Esophagus (tissue), 2 donors: ENCODE data around the gene SLC1A1. TPM values are rescaled to one million over a fixed set of nuclear protein-coding genes. Genes with fewer than 3 reads are reported as not detected.

Experiments
- H3K27ac ChIP-seq, 2 donors: one replicate each; pipeline ENCODE4 v1.5.1; 2013; ENCODE audit warnings: low read depth in 2 of 2, mild to moderate bottlenecking in 2 of 2, inconsistent platforms in 1 of 2, low read length in 1 of 2, moderate library complexity in 1 of 2
- H3K27me3 ChIP-seq, 2 donors: one replicate each; pipeline ENCODE4 v1.6.1; 2013; ENCODE audit warnings: low read length in 2 of 2, control low read depth in 1 of 2, mild to moderate bottlenecking in 1 of 2; ENCODE audit not compliant: insufficient read depth in 2 of 2, control insufficient read depth in 1 of 2
- H3K36me3 ChIP-seq, 2 donors: one replicate each; pipeline ENCODE4 v1.6.1; 2013; ENCODE audit warnings: low read length in 1 of 2; ENCODE audit not compliant: control insufficient read depth in 2 of 2, insufficient read depth in 2 of 2
- H3K4me1 ChIP-seq, 2 donors: one replicate each; pipeline ENCODE4 v1.6.1; 2013; ENCODE audit warnings: low read length in 1 of 2; ENCODE audit not compliant: control insufficient read depth in 2 of 2, insufficient read depth in 2 of 2
- H3K4me3 ChIP-seq, 2 donors: one replicate each; pipeline ENCODE4 v1.5.1; 2013; ENCODE audit warnings: low read length in 2 of 2, mild to moderate bottlenecking in 2 of 2, low read depth in 1 of 2, moderate library complexity in 1 of 2
- H3K9me3 ChIP-seq, 2 donors: one replicate each; pipeline ENCODE4 v1.6.1; 2013; ENCODE audit warnings: mild to moderate bottlenecking in 2 of 2, low read depth in 1 of 2, low read length in 1 of 2, moderate library complexity in 1 of 2; ENCODE audit not compliant: control insufficient read depth in 2 of 2, insufficient read depth in 1 of 2
- WGBS, 2 donors: extraction: QIAGEN DNeasy Blood & Tissue Kit; methylation state at CpG; one replicate each; pipeline ENCODE4 v1.1.7; 2013; 5-methylcytosine and 5-hydroxymethylcytosine counted together
- polyA plus RNA-seq, 2 donors: library from polyadenylated mRNA; stranded (reverse); fragments of 200-250 nt; gene quantifications; one replicate each; pipeline ENCODE4 v1.2.3, GENCODE V29; 2013
- donor health status: healthy with polysubstance abuse.
- donor health status: Bipolar disorder and iron deficiency.

The SLC1A1 gene
- polyA plus RNA-seq, result 1 to 10 TPM; 1.1 to 2.4 TPM

DNA sequence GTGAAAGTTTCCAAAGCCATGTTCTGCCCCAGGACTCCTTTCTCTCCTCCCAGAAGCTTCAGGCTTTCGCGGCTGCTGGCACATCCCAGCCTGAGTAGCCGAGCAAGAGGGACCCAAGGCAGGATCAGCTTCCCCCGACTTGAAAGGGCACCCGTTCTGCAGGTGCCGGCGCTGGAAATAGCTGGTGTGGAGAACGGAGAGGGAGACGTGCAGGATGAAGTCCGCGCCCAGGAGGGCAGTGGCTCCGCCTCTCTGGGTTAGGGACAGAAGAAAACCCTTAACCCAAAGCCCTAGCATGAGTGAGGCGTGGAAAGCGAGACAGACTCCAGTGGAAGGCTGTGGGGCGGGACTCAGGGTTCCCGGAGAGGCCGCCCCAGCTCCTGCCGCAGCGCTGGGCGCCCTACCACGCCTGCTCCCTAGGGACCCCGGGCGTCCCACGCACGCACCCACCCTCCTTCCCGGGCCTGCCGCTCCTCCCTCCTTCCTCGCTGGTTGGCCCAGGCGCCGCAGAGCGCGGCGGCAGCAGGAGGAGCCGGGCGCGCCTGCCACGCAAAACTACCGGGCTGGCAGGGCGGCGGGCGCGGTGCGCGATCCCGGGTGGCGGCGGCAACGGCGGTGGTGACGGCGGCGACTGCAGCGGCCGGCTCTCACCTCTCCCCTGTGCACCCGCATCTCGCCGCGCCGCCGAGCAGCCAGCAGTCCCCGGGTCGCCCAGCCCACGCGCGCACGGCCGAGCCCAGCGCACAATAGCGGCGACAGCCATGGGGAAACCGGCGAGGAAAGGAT lies at the start of gene SLC1A1:
TSS of gene SLC1A1 (plus strand) at position 550 of the 786 bp plus-strand sequence. CDS start at position 762, 212 bp downstream.
- Histone ChIP-seq H3K4me3 (peak within 1 kb of the TSS; percentile 76 to 81), H3K36me3 (no peaks in the 10 kb centered on the region), H3K4me1 (peaks cover 5 to 8% of the 10 kb centered on the region in 2 donors), H3K27ac (peak within 1 kb of the TSS; percentile 70 to 83), H3K27me3 (no peaks in the 10 kb centered on the region), H3K9me3 (no peaks in the 10 kb centered on the region)
- 0% methylated on average over 71 to 72 of the region's 72 CpGs for WGBS, 2 donors

GRCh38 chr9:4442806-4443205 lies 47.5 kb upstream of the SLC1A1 start:
- Histone ChIP-seq H3K27me3 (no peaks in the 10 kb centered on the region), H3K27ac (no peak overlapping the region), H3K9me3 (no peaks in the 10 kb centered on the region), H3K4me3 (no peak overlapping the region), H3K4me1 (no peaks in the 10 kb centered on the region), H3K36me3 (no peaks in the 10 kb centered on the region)
- 76 to 86% methylated on average over 3 of the region's 3 CpGs for WGBS, 2 donors

- H3K27ac ChIP-seq, result no peak overlapping the region
- no peaks in the 10 kb centered on the region for H3K36me3 ChIP-seq
- H3K9me3 ChIP-seq, result no peaks in the 10 kb centered on the region
- no peak overlapping the region for H3K4me3 ChIP-seq
- no peaks in the 10 kb centered on the region for H3K27me3 ChIP-seq
- WGBS, 2 donors, result 66% methylated on average over 1 of the region's 1 CpG
- no peaks in the 10 kb centered on the region for H3K4me1 ChIP-seq
Observed at GRCh38 chr9:4443439-4443838, 46.8 kb upstream of the SLC1A1 start.

DNA sequence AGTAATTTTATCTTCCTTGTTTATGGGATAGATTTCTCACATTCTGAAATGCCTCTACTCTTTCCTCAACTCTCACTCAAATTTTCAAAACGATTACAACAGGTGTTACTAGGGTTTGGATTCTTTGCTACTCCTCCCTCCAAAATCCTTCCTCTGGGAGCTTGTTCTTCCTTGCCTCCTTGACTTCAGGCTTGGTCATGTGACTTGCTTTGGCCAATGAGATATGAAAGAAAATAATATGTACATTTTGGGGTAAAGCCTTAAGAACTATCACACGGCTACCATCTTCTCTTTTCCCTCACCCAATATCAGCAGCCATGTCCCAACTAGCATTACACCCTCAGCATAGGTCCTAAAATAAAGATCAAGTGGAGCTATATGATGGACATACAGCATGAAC lies 28.8 kb upstream of the SLC1A1 start:
- Histone ChIP-seq H3K4me1 (no peaks in the 10 kb centered on the region), H3K4me3 (no peak overlapping the region), H3K9me3 (no peaks in the 10 kb centered on the region), H3K27ac (no peak overlapping the region), H3K36me3 (no peaks in the 10 kb centered on the region), H3K27me3 (no peaks in the 10 kb centered on the region)
- WGBS, 2 donors, result 78 to 82% methylated on average over 2 of the region's 2 CpGs

DNA sequence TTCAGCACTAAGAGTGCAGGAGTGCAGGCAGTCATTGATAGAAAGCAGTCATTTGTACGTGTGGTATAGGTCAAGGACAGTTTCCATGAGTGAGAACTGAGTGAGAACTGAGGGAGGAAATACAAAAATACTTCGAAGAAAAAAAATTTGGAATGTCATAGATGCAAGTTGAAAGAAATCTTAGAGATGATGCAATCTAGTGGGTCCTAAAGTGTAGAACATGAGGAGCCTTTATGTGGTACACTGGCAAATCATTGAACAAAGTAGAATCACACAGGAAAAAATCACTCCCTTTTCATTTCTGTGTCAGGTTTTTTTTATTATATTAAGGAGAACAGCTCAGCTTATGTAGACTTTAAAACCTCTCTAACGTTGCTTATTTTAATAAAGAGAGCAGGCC lies 26.4 kb upstream of the SLC1A1 start:
- H3K4me1 ChIP-seq, result no peaks in the 10 kb centered on the region

GRCh38 chr9:4464911-4465513 lies 25.3 kb upstream of the SLC1A1 start:
- Histone ChIP-seq H3K27ac (no peak overlapping the region), H3K4me3 (no peak overlapping the region), H3K4me1 (no peaks in the 10 kb centered on the region), H3K36me3 (no peaks in the 10 kb centered on the region), H3K9me3 (no peaks in the 10 kb centered on the region), H3K27me3 (no peaks in the 10 kb centered on the region)
- 85 to 91% methylated on average over 11 of the region's 11 CpGs for WGBS, 2 donors

More for the DNA sequence above, 26.4 kb upstream of the SLC1A1 start:
- WGBS, 2 donors, result 76% methylated on average over 3 of the region's 3 CpGs
- H3K36me3 ChIP-seq, result no peaks in the 10 kb centered on the region
- no peaks in the 10 kb centered on the region for H3K27me3 ChIP-seq
- H3K27ac ChIP-seq, result no peak overlapping the region
- no peak overlapping the region for H3K4me3 ChIP-seq
- no peaks in the 10 kb centered on the region for H3K9me3 ChIP-seq

- H3K4me1 ChIP-seq, result no peaks in the 10 kb centered on the region
- no peaks in the 10 kb centered on the region for H3K9me3 ChIP-seq
- no peaks in the 10 kb centered on the region for H3K27me3 ChIP-seq
- no peaks in the 10 kb centered on the region for H3K36me3 ChIP-seq
- no peak overlapping the region for H3K4me3 ChIP-seq
- no peak overlapping the region for H3K27ac ChIP-seq
- WGBS, 2 donors, result 75 to 88% methylated on average over 2 of the region's 2 CpGs
Observed at GRCh38 chr9:4465910-4466309, 24.4 kb upstream of the SLC1A1 start.

GRCh38 chr9:4475301-4475700 lies 15.0 kb upstream of the SLC1A1 start:
- WGBS, 2 donors, result 8 to 10% methylated on average over 1 of the region's 1 CpG
- H3K9me3 ChIP-seq, result no peaks in the 10 kb centered on the region
- no peak overlapping the region for H3K4me3 ChIP-seq
- H3K4me1 ChIP-seq, result no peaks in the 10 kb centered on the region
- H3K36me3 ChIP-seq, result no peaks in the 10 kb centered on the region
- no peaks in the 10 kb centered on the region for H3K27me3 ChIP-seq
- no peak overlapping the region for H3K27ac ChIP-seq

GRCh38 chr9:4486176-4486575 lies 4.1 kb upstream of the SLC1A1 start:
- no peaks in the 10 kb centered on the region for H3K9me3 ChIP-seq
- no peak overlapping the region for H3K4me3 ChIP-seq
- H3K36me3 ChIP-seq, result no peaks in the 10 kb centered on the region
- H3K27me3 ChIP-seq, result no peaks in the 10 kb centered on the region
- 22 to 45% methylated on average over 2 of the region's 2 CpGs for WGBS, 2 donors
- H3K4me1 ChIP-seq, result peaks cover 2 to 7% of the 10 kb centered on the region in 2 donors
- H3K27ac ChIP-seq, result no peak overlapping the region

GRCh38 chr9:4489562-4489918 lies 728 bp upstream of the SLC1A1 start:
- H3K27me3 ChIP-seq, result no peaks in the 10 kb centered on the region

More at GRCh38 chr9:4489562-4489918, 728 bp upstream of the SLC1A1 start:
- Histone ChIP-seq H3K4me3 (peak overlapping the region; percentile 76 to 81), H3K27ac (peak overlapping the region; percentile 70 to 83), H3K9me3 (no peaks in the 10 kb centered on the region), H3K4me1 (peaks cover 5 to 8% of the 10 kb centered on the region in 2 donors), H3K36me3 (no peaks in the 10 kb centered on the region)
- WGBS, 2 donors, result 2 to 3% methylated on average over 8 of the region's 8 CpGs
